ENCODE data around the gene IMMP2L.
"Not testable (repeated sequence)": the region's sequence is repeated elsewhere in the genome, so short reads cannot be mapped to it uniquely, and the experiment has no call there.

Gene IMMP2L

GRCh38 chr7:110943701-110944345 lies 618.5 kb downstream of the IMMP2L start:
- DNase-seq = no peak

- DNase-seq = no peak
These were observed 620.9 kb downstream of the IMMP2L start for GRCh38 chr7:110941385-110941784.

- DNase-seq = no peak
These were observed 621.5 kb downstream of the IMMP2L start for GRCh38 chr7:110940756-110941155.

GRCh38 chr7:110938165-110938564 lies 624.1 kb downstream of the IMMP2L start:
- DNase-seq = no peak

- DNase-seq = not testable (repeated sequence)
These were observed 625.6 kb downstream of the IMMP2L start for GRCh38 chr7:110936665-110937064.

GRCh38 chr7:110929480-110930249 lies 632.6 kb downstream of the IMMP2L start:
- no peak for DNase-seq

- DNase-seq = no peak
These were observed 639.4 kb downstream of the IMMP2L start for GRCh38 chr7:110922906-110923305.

GRCh38 chr7:110921595-110922151 lies 640.6 kb downstream of the IMMP2L start:
- no peak for DNase-seq

- no peak for DNase-seq
These were observed 643.2 kb downstream of the IMMP2L start for GRCh38 chr7:110918949-110919548.

GRCh38 chr7:110914263-110914662 lies 648.0 kb downstream of the IMMP2L start:
- no peak for DNase-seq

GRCh38 chr7:110911632-110912031 lies 650.7 kb downstream of the IMMP2L start:
- DNase-seq = no peak

GRCh38 chr7:110909117-110909516 lies 653.2 kb downstream of the IMMP2L start:
- DNase-seq = no peak

GRCh38 chr7:110905773-110906566 lies 656.3 kb downstream of the IMMP2L start:
- no peak for DNase-seq

GRCh38 chr7:110898516-110898915 lies 663.8 kb downstream of the IMMP2L start:
- no peak for DNase-seq

GRCh38 chr7:110897538-110897937 lies 664.8 kb downstream of the IMMP2L start:
- DNase-seq = no peak

GRCh38 chr7:110894111-110894510 lies 668.2 kb downstream of the IMMP2L start:
- no peak for DNase-seq

GRCh38 chr7:110891197-110891596 lies 671.1 kb downstream of the IMMP2L start:
- no peak for DNase-seq

GRCh38 chr7:110890101-110890500 lies 672.2 kb downstream of the IMMP2L start:
- no peak for DNase-seq

- no peak for DNase-seq
These were observed 673.0 kb downstream of the IMMP2L start for GRCh38 chr7:110889335-110889734.

- DNase-seq = no peak
These were observed 673.7 kb downstream of the IMMP2L start for GRCh38 chr7:110888641-110889040.

- no peak for DNase-seq
These were observed 676.8 kb downstream of the IMMP2L start for GRCh38 chr7:110885474-110885873.
